ENCODE results near the gene PHF14. TPM values are rescaled to one million over a fixed set of nuclear protein-coding genes. Genes with fewer than 3 reads are reported as not detected.
"Not testable (repeated sequence)": the region's sequence is repeated elsewhere in the genome, so short reads cannot be mapped to it uniquely, and the experiment has no call there.

Gene PHF14
- total and polyA plus RNA-seq, 4 donors: 57.5 to 119 (median 72.3) TPM

GRCh38 chr7:10939911-10940703 lies 33.6 kb upstream of the PHF14 start:
- under 1% methylated on average over 60 of the region's 61 CpGs for WGBS (ENCODE audit: insufficient coverage)
- H3K36me3 ChIP-seq (ENCODE audit: control insufficient read depth, insufficient read depth, low read length): peaks cover 10% of the 10 kb centered on the region
- H3K4me3 ChIP-seq (ENCODE audit: low read depth, low read length): peak overlapping the region; percentile 92
- DNase-seq (ENCODE audit: low read depth in 4 of 6, low spot score in 6 of 6): peak; percentile 86 to 98 (median 93)
- no peaks in the 10 kb centered on the region for H3K9me3 ChIP-seq (ENCODE audit: control insufficient read depth, insufficient read depth, low read length)
- H3K27ac ChIP-seq (ENCODE audit: low read depth, low read length): peak overlapping the region; percentile 98
- peaks cover 3% of the 10 kb centered on the region for H3K4me1 ChIP-seq (ENCODE audit: control insufficient read depth, insufficient read depth, low read length)
- H3K27me3 ChIP-seq (ENCODE audit: control insufficient read depth, insufficient read depth, low read length): no peaks in the 10 kb centered on the region

DNA sequence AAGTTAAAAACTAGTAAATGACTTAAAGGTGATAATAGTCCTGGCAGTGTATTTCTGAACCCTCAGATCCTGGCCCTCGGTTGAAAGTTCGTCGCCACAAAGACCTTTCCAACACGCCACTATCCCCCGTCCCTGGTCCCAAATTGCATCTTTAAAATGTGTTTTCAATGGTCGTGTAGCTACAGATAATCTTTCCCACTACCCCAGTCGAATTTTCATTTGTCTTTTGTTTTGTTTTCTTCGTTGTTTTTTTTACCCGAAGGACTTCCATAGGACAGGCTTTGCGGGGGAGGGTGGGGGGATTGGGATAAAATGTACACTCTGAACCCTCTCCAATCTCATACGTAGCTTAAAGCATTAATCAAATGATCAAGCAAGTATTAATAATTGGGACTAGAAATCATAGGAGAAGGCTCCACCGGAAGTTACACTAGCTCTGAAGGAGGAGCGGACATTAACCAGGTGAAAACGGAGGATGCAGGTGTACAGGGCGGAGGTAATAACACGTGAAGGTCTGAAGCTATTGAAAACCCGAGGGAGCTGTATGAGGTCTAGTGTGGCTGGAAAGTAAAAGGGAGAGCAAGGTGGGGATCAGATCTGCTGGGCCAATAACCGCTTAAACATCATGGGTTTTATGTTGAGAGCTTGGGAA lies 32.8 kb upstream of the PHF14 start:
- no peaks in the 10 kb centered on the region for H3K9me3 ChIP-seq (ENCODE audit: control insufficient read depth, insufficient read depth, low read length)
- peak overlapping the region; percentile 98 for H3K27ac ChIP-seq (ENCODE audit: low read depth, low read length)
- DNase-seq (ENCODE audit: low read depth in 4 of 6, low spot score in 6 of 6): peak in 2 of 6 donors; percentile 12 to 57
- peaks cover 10% of the 10 kb centered on the region for H3K36me3 ChIP-seq (ENCODE audit: control insufficient read depth, insufficient read depth, low read length)
- peak overlapping the region; percentile 92 for H3K4me3 ChIP-seq (ENCODE audit: low read depth, low read length)
- no peaks in the 10 kb centered on the region for H3K27me3 ChIP-seq (ENCODE audit: control insufficient read depth, insufficient read depth, low read length)
- 63% methylated on average over 7 of the region's 18 CpGs for WGBS (ENCODE audit: insufficient coverage)
- H3K4me1 ChIP-seq (ENCODE audit: control insufficient read depth, insufficient read depth, low read length): peaks cover 3% of the 10 kb centered on the region

- Histone ChIP-seq H3K27ac (ENCODE audit: low read depth, low read length) (no peak overlapping the region), H3K36me3 (ENCODE audit: control insufficient read depth, insufficient read depth, low read length) (no peaks in the 10 kb centered on the region), H3K27me3 (ENCODE audit: control insufficient read depth, insufficient read depth, low read length) (no peaks in the 10 kb centered on the region), H3K9me3 (ENCODE audit: control insufficient read depth, insufficient read depth, low read length) (no peaks in the 10 kb centered on the region), H3K4me1 (ENCODE audit: control insufficient read depth, insufficient read depth, low read length) (no peaks in the 10 kb centered on the region), H3K4me3 (ENCODE audit: low read depth, low read length) (no peak overlapping the region)
- DNase-seq (ENCODE audit: low read depth in 4 of 6, low spot score in 6 of 6): no peak
- WGBS (ENCODE audit: insufficient coverage): 100% methylated on average over 1 of the region's 2 CpGs
These were observed 23.2 kb upstream of the PHF14 start for GRCh38 chr7:10950494-10950893.

DNA sequence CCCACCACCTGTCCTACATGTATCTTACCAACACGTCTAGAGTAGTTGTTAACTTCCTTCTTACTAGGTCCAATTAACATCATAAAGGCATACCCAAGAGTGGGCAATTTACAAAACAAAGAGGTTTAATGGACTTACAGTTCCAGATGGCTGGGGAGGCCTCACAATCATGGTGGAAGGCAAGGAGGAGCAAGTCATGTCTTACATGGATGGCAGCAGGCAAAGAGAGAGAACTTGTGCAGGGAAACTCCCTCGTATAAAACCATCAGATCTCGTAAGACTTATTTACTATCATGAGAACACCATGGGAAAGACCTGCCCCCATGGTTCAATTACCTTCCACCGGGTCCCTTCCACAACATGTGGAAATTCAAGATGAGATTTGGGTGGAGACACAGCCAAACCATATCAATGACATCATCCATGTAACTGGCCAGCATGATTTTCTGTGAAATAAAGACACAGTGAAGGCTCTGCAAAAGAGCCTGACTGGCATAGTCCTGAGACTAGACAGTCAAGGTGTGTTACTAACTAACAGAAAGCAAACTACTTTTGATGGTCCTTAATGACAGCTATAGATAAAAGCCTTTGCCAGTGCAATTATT lies 22.6 kb upstream of the PHF14 start:
- H3K27ac ChIP-seq (ENCODE audit: low read depth, low read length); DNase-seq (ENCODE audit: low read depth in 4 of 6, low spot score in 6 of 6); H3K27me3 ChIP-seq (ENCODE audit: control insufficient read depth, insufficient read depth, low read length); H3K4me3 ChIP-seq (ENCODE audit: low read depth, low read length); H3K4me1 ChIP-seq (ENCODE audit: control insufficient read depth, insufficient read depth, low read length); H3K36me3 ChIP-seq (ENCODE audit: control insufficient read depth, insufficient read depth, low read length); H3K9me3 ChIP-seq (ENCODE audit: control insufficient read depth, insufficient read depth, low read length): not testable (repeated sequence)
- WGBS (ENCODE audit: insufficient coverage): no CpG with 5 or more reads among the region's 4 CpGs

DNA sequence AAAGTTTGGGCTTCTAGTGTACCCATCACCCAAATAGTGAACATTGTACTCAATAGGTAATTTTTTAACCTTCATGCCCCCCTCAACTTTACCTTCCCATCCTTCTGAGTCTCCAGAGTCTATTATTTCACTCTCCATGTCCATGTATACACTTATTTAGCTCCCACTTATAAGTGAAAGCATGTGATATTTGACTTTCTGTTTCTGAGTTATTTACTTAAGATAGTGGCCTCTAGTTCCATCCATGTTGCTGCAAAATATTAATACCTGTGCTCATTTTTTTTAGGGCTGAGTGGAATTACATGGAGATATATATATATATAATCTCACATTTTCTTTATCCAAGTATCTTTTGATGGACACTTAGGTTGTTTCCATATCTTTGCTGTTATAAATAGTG lies 21.1 kb upstream of the PHF14 start:
- H3K27me3 ChIP-seq (ENCODE audit: control insufficient read depth, insufficient read depth, low read length): no peaks in the 10 kb centered on the region
- no peaks in the 10 kb centered on the region for H3K4me1 ChIP-seq (ENCODE audit: control insufficient read depth, insufficient read depth, low read length)
- H3K27ac ChIP-seq (ENCODE audit: low read depth, low read length): no peak overlapping the region
- H3K4me3 ChIP-seq (ENCODE audit: low read depth, low read length): no peak overlapping the region
- H3K9me3 ChIP-seq (ENCODE audit: control insufficient read depth, insufficient read depth, low read length): no peaks in the 10 kb centered on the region
- DNase-seq (ENCODE audit: low read depth in 4 of 6, low spot score in 6 of 6): no peak
- no peaks in the 10 kb centered on the region for H3K36me3 ChIP-seq (ENCODE audit: control insufficient read depth, insufficient read depth, low read length)

- H3K27me3 ChIP-seq (ENCODE audit: control insufficient read depth, insufficient read depth, low read length); H3K36me3 ChIP-seq (ENCODE audit: control insufficient read depth, insufficient read depth, low read length); H3K4me3 ChIP-seq (ENCODE audit: low read depth, low read length); H3K27ac ChIP-seq (ENCODE audit: low read depth, low read length); H3K9me3 ChIP-seq (ENCODE audit: control insufficient read depth, insufficient read depth, low read length); H3K4me1 ChIP-seq (ENCODE audit: control insufficient read depth, insufficient read depth, low read length); DNase-seq (ENCODE audit: low read depth in 4 of 6, low spot score in 6 of 6): not testable (repeated sequence)
- 86% methylated on average over 1 of the region's 4 CpGs for WGBS (ENCODE audit: insufficient coverage)
These were observed 20.5 kb upstream of the PHF14 start for GRCh38 chr7:10953078-10953750.

DNA sequence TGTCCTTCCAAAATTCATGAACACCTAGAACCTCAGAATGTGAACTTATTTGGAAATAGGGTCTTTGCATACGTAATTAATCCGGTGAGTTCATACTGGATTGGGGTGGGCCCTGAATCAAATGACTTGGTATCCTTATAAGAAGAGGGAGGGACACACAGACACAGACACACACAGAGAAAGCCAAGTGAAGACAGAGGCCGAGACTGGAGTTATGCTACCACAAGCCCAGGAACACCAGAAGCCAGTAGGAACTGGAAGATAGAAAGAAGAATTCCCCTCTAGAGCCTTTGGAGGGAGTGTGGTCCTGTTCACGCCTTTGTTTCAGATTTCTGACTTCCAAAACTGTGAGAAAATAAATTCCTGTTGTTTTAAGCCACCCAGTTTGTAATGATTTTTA lies 17.1 kb upstream of the PHF14 start:
- WGBS (ENCODE audit: insufficient coverage): 60% methylated on average over 1 of the region's 4 CpGs
- no peak overlapping the region for H3K27ac ChIP-seq (ENCODE audit: low read depth, low read length)
- no peaks in the 10 kb centered on the region for H3K27me3 ChIP-seq (ENCODE audit: control insufficient read depth, insufficient read depth, low read length)
- H3K9me3 ChIP-seq (ENCODE audit: control insufficient read depth, insufficient read depth, low read length): no peaks in the 10 kb centered on the region
- no peak overlapping the region for H3K4me3 ChIP-seq (ENCODE audit: low read depth, low read length)
- no peaks in the 10 kb centered on the region for H3K4me1 ChIP-seq (ENCODE audit: control insufficient read depth, insufficient read depth, low read length)
- DNase-seq (ENCODE audit: low read depth in 4 of 6, low spot score in 6 of 6): no peak
- no peaks in the 10 kb centered on the region for H3K36me3 ChIP-seq (ENCODE audit: control insufficient read depth, insufficient read depth, low read length)

DNA sequence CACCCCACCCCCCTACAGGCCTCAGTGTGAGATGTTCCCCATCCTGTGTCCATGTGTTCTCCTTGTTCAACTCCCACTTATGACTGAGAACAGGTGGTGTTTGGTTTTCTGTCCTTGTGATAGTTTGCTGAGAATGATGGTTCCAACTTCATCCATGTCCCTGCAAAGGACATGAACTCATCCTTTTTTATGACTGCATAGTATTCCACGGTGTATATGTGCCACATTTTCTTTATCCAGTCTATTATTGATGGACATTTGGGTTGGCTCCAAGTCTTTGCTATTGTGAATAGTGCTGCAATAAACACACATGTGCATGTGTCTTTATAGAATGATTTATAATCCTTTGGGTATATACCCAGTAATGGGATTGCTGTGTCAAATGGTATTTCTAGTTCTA lies 13.4 kb upstream of the PHF14 start:
- H3K27me3 ChIP-seq (ENCODE audit: control insufficient read depth, insufficient read depth, low read length); H3K4me3 ChIP-seq (ENCODE audit: low read depth, low read length); H3K27ac ChIP-seq (ENCODE audit: low read depth, low read length); H3K36me3 ChIP-seq (ENCODE audit: control insufficient read depth, insufficient read depth, low read length); H3K4me1 ChIP-seq (ENCODE audit: control insufficient read depth, insufficient read depth, low read length); DNase-seq (ENCODE audit: low read depth in 4 of 6, low spot score in 6 of 6); H3K9me3 ChIP-seq (ENCODE audit: control insufficient read depth, insufficient read depth, low read length): not testable (repeated sequence)
- no CpG with 5 or more reads among the region's 1 CpG for WGBS (ENCODE audit: insufficient coverage)

GRCh38 chr7:10965016-10965415 lies 8.7 kb upstream of the PHF14 start:
- not testable (repeated sequence) for H3K4me1 ChIP-seq (ENCODE audit: control insufficient read depth, insufficient read depth, low read length); DNase-seq (ENCODE audit: low read depth in 4 of 6, low spot score in 6 of 6); H3K27me3 ChIP-seq (ENCODE audit: control insufficient read depth, insufficient read depth, low read length); H3K4me3 ChIP-seq (ENCODE audit: low read depth, low read length); H3K9me3 ChIP-seq (ENCODE audit: control insufficient read depth, insufficient read depth, low read length); H3K27ac ChIP-seq (ENCODE audit: low read depth, low read length); H3K36me3 ChIP-seq (ENCODE audit: control insufficient read depth, insufficient read depth, low read length)
- 100% methylated on average over 1 of the region's 4 CpGs for WGBS (ENCODE audit: insufficient coverage)
